RWPE2 (cell line): Measurements from ENCODE around the gene HCAR3.
"Not testable (repeated sequence)": the region's sequence is repeated elsewhere in the genome, so short reads cannot be mapped to it uniquely, and the experiment has no call there.

ENCODE experiments used
- ATAC-seq: fragments of 200-7000 bp; cut with Tn5 transposase; 3 replicates; pipeline ENCODE4 v1.9.1; 2021; ENCODE audit warnings: low read depth
- DNase-seq: peaks from one replicate; pipeline ENCODE4 v3.0.0-alpha.2; 2020; ENCODE audit warnings: low spot score
- H3K27ac ChIP-seq: fragments of 450-650 bp; 2 replicates; pipeline ENCODE4 v1.5.1; 2017; ENCODE audit warnings: mild to moderate bottlenecking; ENCODE audit not compliant: poor library complexity, severe bottlenecking
- H3K27me3 ChIP-seq: fragments of 250-450 bp; sonication (Bioruptor Pico); 2 replicates; pipeline ENCODE4 v1.5.1; 2021; ENCODE audit warnings: mild to moderate bottlenecking, moderate library complexity; ENCODE audit not compliant: insufficient read depth, poor library complexity, severe bottlenecking
- H3K36me3 ChIP-seq: fragments of 250-450 bp; sonication (Bioruptor Pico); 2 replicates; pipeline ENCODE4 v1.5.1; 2020; ENCODE audit warnings: low read depth, mild to moderate bottlenecking, moderate library complexity
- H3K4me1 ChIP-seq: fragments of 250-450 bp; sonication (Bioruptor Pico); 2 replicates; pipeline ENCODE4 v1.5.1; 2021; ENCODE audit warnings: mild to moderate bottlenecking, moderate library complexity; ENCODE audit not compliant: insufficient read depth, poor library complexity, severe bottlenecking
- H3K4me3 ChIP-seq: fragments of 250-450 bp; sonication (Bioruptor Pico); 2 replicates; pipeline ENCODE4 v1.5.1; 2021; ENCODE audit warnings: mild to moderate bottlenecking, moderate library complexity; ENCODE audit not compliant: severe bottlenecking
- H3K9me3 ChIP-seq: fragments of 250-450 bp; sonication (Bioruptor Pico); 2 replicates; pipeline ENCODE4 v1.5.1; 2021; ENCODE audit warnings: mild to moderate bottlenecking, moderate library complexity; ENCODE audit not compliant: severe bottlenecking
- CTCF ChIP-seq: fragments of 450-650 bp; IDR thresholded peaks from one replicate; pipeline ENCODE4 v1.5.1; 2017; ENCODE audit warnings: mild to moderate bottlenecking, moderate library complexity; ENCODE audit not compliant: poor library complexity, severe bottlenecking

The HCAR3 gene

GRCh38 chr12:122701481-122701880 is 15.1 kb downstream of the HCAR3 start:
- not testable (repeated sequence) for H3K27me3 ChIP-seq, H3K4me3 ChIP-seq, DNase-seq, H3K9me3 ChIP-seq, H3K36me3 ChIP-seq, ATAC-seq
- Histone ChIP-seq H3K27ac (peak overlapping the region; percentile 72), H3K4me1 (peaks cover 34% of the 10 kb centered on the region)

- not testable (repeated sequence) for DNase-seq, H3K9me3 ChIP-seq, H3K36me3 ChIP-seq, H3K27me3 ChIP-seq, H3K4me3 ChIP-seq
- ATAC-seq = peak; percentile 73
- H3K27ac ChIP-seq = peak overlapping the region; percentile 72
- peaks cover 34% of the 10 kb centered on the region for H3K4me1 ChIP-seq
Measured at GRCh38 chr12:122700038-122700710, 16.4 kb downstream of the HCAR3 start.

GRCh38 chr12:122696922-122697321 is 19.7 kb downstream of the HCAR3 start:
- DNase-seq, H3K36me3 ChIP-seq, H3K27me3 ChIP-seq, H3K9me3 ChIP-seq, H3K4me3 ChIP-seq: not testable (repeated sequence)
- Histone ChIP-seq H3K27ac (peak overlapping the region; percentile 39), H3K4me1 (peaks cover 25% of the 10 kb centered on the region)
- peak; percentile 28; the same call in 1 of the 3 replicates for ATAC-seq

GRCh38 chr12:122691566-122691965 is 25.0 kb downstream of the HCAR3 start:
- no peaks in the 10 kb centered on the region for H3K4me1 ChIP-seq
- TF ChIP-seq CTCF = no peak
- no peak overlapping the region for H3K4me3 ChIP-seq
- DNase-seq (no peak), ATAC-seq (no peak)
- H3K27ac ChIP-seq = no peak overlapping the region
- H3K36me3 ChIP-seq = no peaks in the 10 kb centered on the region
- no peaks in the 10 kb centered on the region for H3K27me3 ChIP-seq
- no peaks in the 10 kb centered on the region for H3K9me3 ChIP-seq

- Histone ChIP-seq H3K4me1 (no peaks in the 10 kb centered on the region), H3K27ac (no peak overlapping the region), H3K27me3 (no peaks in the 10 kb centered on the region), H3K36me3 (no peaks in the 10 kb centered on the region), H3K4me3 (no peak overlapping the region), H3K9me3 (no peaks in the 10 kb centered on the region)
- no peak for ATAC-seq
- DNase-seq = no peak
- TF ChIP-seq CTCF = no peak
Measured at GRCh38 chr12:122688291-122688690, 28.3 kb downstream of the HCAR3 start.

GRCh38 chr12:122687086-122687485 is 29.5 kb downstream of the HCAR3 start:
- Histone ChIP-seq H3K4me1 (no peaks in the 10 kb centered on the region), H3K27ac (no peak overlapping the region), H3K4me3 (no peak overlapping the region), H3K27me3 (no peaks in the 10 kb centered on the region), H3K36me3 (no peaks in the 10 kb centered on the region), H3K9me3 (no peaks in the 10 kb centered on the region)
- no peak for DNase-seq
- ATAC-seq = no peak
- no peak for TF ChIP-seq CTCF
